Measurements from ENCODE around the gene SCAP. TPM values are rescaled to one million over a fixed set of nuclear protein-coding genes. Genes with fewer than 3 reads are reported as not detected.

Gene SCAP
- total RNA-seq, 1 donor from 2014 or later: 63.8 TPM

DNA sequence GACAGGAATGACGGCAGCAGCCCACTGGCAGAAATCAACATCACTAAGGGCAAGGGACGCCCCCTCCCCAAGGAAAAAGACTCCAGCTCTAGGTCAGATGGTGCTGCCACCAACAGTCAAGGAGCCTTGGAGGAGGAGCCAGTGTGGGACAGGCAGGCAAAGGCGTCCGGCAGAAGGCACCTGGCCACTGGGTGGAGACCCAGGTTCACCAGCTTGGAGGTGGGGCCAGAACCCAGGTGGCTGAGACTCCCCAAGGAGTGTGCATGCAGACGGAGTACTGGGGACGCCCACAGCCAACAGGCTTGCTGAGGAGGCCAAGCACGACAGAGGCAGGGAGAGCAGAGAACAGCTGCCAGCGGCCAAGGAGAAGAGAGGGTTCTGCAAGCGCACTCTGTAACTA is 59.7 kb downstream of the SCAP start:
- no peak for DNase-seq (ENCODE audit: extremely low read depth, low read depth, low spot score)

GRCh38 chr3:47414666-47415587 is 60.8 kb downstream of the SCAP start:
- no peak for DNase-seq (ENCODE audit: extremely low read depth, low read depth, low spot score)

DNA sequence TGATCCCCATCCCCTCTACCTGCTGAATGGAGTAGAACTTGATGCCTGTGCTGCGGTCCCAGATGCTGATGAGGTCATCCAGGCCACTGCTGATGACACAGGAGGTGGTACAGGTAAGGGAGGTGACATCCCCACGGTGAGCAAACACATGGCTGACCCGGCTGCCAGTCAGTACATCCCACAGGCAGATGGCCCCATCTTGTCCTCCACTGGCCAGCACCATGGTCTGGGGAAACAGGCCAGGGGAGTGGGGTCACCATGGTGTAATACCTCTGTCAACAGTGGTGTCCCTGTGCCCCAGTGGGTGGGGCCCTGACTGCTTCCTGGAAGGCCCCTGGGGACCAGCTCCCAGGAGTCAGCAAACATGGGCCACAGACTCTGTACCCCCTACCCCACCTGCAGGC is 61.6 kb downstream of the SCAP start:
- no peak for DNase-seq (ENCODE audit: extremely low read depth, low read depth, low spot score)

GRCh38 chr3:47413751-47414150 is 62.0 kb downstream of the SCAP start:
- no peak for DNase-seq (ENCODE audit: extremely low read depth, low read depth, low spot score)

DNA sequence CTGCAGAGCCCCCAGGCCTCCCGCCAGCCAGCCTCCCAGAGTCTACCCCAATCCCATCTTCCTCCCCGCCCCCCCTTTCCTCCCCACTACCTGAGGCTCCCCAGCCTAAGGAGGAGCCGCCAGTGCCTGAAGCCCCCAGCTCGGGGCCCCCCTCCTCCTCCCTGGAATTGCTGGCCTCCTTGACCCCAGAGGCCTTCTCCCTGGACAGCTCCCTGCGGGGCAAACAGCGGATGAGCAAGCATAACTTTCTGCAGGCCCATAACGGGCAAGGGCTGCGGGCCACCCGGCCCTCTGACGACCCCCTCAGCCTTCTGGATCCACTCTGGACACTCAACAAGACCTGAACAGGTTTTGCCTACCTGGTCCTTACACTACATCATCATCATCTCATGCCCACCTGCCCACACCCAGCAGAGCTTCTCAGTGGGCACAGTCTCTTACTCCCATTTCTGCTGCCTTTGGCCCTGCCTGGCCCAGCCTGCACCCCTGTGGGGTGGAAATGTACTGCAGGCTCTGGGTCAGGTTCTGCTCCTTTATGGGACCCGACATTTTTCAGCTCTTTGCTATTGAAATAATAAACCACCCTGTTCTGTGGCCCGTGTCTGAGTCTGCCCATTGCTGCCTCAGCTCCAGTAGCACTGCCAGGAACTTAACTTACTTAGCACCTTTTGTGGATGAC is 62.8 kb downstream of the SCAP start:
- DNase-seq (ENCODE audit: extremely low read depth, low read depth, low spot score): no peak

GRCh38 chr3:47412453-47412756 is 63.3 kb downstream of the SCAP start:
- DNase-seq (ENCODE audit: extremely low read depth, low read depth, low spot score): no peak

DNA sequence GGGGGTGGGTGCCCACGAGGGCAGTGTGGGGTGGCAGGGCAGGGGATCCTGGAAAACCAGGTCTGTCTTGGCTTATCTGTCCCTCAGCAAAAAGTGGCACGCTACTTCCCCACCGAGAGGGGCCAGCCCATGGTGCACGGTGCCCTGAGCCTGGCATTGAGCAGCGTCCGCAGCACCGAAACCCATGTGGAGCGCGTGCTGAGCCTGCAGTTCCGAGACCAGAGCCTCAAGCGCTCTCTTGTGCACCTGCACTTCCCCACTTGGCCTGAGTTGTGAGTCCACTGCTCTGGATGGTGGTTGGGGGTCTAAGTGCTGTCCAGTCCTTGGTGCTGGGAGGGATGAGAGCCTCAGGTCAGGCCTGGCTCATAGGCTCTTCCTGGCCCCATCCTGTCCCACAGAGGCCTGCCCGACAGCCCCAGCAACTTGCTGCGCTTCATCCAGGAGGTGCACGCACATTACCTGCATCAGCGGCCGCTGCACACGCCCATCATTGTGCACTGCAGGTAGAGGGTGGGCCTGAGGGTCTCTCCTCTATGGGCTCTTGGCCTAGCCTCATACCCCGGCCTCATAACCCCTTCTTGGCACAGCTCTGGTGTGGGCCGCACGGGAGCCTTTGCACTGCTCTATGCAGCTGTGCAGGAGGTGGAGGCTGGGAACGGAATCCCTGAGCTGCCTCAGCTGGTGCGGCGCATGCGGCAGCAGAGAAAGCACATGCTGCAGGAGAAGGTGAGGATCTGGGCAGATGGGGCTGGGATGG is 63.9 kb downstream of the SCAP start:
- DNase-seq (ENCODE audit: extremely low read depth, low read depth, low spot score): no peak

GRCh38 chr3:47410801-47411646 is 64.7 kb downstream of the SCAP start:
- DNase-seq (ENCODE audit: extremely low read depth, low read depth, low spot score): no peak

GRCh38 chr3:47410417-47410720 is 65.4 kb downstream of the SCAP start:
- no peak for DNase-seq (ENCODE audit: extremely low read depth, low read depth, low spot score)

DNA sequence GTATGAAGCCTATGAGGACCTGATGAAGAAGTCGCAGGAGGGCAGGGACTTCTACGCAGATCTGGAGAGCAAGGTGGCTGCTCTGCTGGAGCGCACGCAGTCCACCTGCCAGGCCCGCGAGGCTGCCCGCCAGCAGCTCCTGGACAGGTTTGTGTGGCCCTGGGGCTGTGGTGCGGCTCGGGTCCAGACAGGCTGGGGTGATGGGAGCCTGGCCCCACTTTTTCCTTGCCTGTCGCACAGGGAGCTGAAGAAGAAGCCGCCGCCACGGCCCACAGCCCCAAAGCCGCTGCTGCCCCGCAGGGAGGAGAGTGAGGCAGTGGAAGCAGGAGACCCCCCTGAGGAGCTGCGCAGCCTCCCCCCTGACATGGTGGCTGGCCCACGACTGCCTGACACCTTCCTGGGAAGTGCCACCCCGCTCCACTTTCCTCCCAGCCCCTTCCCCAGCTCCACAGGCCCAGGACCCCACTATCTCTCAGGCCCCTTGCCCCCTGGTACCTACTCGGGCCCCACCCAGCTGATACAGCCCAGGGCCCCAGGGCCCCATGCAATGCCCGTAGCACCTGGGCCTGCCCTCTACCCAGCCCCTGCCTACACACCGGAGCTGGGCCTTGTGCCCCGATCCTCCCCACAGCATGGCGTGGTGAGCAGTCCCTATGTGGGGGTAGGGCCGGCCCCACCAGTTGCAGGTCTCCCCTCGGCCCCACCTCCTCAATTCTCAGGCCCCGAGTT is 65.9 kb downstream of the SCAP start:
- no peak for DNase-seq (ENCODE audit: extremely low read depth, low read depth, low spot score)

DNA sequence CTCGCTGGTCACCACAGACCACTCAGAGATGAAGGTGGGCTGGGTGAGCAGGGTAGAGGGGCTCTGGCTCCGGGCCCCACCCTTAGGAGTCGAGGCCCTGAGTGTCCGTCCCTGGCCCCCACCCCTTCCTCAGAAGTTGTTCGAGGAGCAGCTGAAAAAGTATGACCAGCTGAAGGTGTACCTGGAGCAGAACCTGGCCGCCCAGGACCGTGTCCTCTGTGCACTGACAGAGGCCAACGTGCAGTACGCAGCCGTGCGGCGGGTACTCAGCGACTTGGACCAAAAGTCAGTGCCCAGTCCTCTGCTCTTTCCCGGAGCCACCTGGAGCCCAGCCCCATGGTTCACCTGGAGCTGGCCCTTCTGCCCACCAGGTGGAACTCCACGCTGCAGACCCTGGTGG is 66.5 kb downstream of the SCAP start:
- no peak for DNase-seq (ENCODE audit: extremely low read depth, low read depth, low spot score)

DNA sequence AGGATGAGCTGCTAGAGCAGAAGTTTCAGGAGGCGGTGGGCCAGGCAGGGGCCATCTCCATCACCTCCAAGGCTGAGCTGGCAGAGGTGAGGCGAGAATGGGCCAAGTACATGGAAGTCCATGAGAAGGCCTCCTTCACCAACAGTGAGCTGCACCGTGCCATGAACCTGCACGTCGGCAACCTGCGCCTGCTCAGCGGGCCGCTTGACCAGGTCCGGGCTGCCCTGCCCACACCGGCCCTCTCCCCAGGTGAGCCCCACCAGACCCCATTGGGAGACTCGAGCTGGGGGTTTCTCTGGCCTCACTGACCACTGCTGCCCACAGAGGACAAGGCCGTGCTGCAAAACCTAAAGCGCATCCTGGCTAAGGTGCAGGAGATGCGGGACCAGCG is 66.9 kb downstream of the SCAP start:
- no peak for DNase-seq (ENCODE audit: extremely low read depth, low read depth, low spot score)

DNA sequence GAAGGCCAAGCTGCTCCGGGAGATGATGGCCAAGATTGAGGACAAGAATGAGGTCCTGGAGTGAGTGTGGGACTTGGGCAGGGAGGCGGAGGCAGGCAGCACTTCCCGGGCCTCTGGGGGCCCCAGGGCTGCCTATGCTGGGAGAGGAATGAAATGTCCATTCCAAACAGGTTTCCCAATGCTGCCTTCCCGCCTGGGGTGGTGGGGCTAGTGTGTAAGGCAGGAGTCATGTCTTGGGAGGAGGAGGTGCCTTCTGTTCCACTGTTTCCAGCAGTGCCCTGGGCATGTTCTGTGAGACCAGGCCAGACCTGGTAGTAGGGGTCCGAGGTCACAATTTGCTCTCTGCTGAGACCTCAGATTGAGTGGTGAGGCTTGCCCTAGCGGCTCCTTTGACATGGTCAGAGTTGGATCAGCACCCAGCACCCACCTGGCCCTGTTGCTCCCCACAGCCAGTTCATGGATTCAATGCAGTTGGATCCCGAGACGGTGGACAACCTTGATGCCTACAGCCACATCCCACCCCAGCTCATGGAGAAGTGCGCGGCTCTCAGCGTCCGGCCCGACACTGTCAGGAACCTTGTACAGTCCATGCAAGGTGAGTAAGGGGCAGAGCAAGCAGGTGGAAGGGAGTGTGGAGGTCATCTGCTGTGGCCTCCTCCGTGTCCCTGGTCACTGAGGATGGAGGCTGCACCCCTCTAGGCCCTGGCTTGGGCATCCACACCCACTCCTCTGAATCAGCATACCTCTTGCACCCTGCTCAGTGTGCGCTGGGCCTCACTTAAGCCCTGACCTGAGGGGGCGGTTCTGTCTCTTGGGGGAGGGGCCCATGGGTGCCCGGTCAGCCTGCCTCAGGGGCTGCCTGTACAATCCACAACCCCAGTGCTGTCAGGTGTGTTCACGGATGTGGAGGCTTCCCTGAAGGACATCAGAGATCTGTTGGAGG is 67.6 kb downstream of the SCAP start:
- DNase-seq (ENCODE audit: extremely low read depth, low read depth, low spot score): no peak

DNA sequence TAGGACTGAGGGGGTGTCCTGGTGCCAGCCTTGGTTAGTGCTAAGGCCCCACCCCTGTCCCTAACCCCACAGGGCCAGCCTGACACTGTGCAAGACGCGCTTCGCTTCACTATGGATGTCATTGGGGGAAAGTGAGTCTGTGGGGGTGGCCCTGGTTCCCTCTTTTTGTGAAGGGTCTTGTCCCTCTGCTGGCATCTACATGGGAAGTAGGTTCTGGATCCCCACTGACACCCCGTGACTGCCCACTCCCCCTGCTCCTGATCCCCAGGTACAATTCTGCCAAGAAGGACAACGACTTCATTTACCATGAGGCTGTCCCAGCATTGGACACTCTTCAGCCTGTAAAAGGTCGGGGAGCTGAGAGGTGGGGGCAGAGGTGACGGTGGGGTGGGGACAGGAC is 68.5 kb downstream of the SCAP start:
- no peak for DNase-seq (ENCODE audit: extremely low read depth, low read depth, low spot score)

DNA sequence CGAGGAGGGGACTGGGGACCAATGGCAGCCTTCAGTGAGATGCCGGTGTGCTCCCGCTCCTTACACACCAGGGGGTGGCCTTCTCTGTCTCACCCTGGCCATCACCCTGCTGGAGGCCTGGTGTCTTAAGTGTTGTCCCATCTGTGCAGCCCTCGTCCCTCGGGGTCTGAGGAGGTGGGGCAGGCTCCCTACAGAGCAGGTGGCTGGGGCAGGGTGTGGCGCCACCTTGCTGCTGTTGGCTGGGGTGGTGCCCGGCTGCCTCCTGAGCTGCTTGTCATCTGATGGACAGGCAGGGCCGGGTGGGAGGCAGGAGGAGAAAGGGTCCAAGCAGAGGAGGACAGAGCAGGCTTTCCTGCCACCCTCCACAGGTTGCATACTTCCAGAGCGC is 69.0 kb downstream of the SCAP start:
- no peak for DNase-seq (ENCODE audit: extremely low read depth, low read depth, low spot score)

GRCh38 chr3:47405820-47406761 is 69.7 kb downstream of the SCAP start:
- no peak for DNase-seq (ENCODE audit: extremely low read depth, low read depth, low spot score)

DNA sequence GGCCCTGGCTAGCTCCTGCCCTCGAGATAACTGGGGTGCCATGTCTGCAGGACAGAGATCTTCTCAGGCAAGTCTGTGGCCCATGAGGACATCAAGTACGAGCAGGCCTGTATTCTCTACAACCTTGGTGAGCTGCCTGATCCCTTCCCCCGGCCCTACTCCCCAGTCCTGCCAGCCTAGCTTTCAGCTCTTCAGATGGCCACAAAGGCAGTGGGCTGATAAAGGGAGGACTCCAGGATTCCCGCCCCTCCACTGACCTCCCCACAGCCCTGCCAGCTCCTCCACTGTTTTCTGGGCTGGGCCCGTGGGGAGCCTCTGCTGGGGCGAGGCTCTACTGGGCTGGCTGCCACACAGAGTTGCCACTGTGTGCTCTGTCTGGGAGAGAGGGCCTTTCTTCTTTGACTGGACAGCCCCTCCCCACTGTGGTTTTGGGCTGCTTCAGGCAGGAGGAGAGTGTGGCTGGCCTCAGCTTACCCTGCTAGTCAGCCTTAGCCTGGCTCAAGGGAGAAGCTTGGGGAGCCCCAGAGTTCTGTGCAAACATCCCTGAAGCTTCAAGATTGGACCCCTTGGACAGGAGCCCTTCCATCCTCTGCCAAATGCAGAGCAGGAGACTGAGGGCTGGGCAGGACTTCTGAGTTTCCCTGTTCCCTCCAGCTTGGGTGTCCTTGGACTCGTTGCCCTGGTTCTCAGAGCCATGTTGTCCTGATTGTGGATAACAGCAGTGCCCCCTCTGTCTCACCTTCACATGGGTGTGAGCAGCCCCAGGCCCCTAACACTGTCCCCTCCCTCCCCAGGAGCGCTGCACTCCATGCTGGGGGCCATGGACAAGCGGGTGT is 70.6 kb downstream of the SCAP start:
- no peak for DNase-seq (ENCODE audit: extremely low read depth, low read depth, low spot score)

All from glomerular endothelial cell (primary cell).